Tibial artery (tissue), 4 donors: Measurements from ENCODE around the gene TSPAN9.
A peak's percentile ranks its signal among the peaks of the same experiment; 100 is the strongest.

ENCODE experiments used
- DNase-seq, 2 donors: peaks; one replicate each; pipeline ENCODE4 v3.0.0-alpha.2; 2019
- H3K27ac ChIP-seq, 2 donors: fragments of 200-600 bp; sonication (generic) in 1 of 2; 1 replicate in 1 of 2; 2 replicates in 1 of 2; pipeline ENCODE4 v1.5.1; 2018 to 2019; ENCODE audit warnings: mild to moderate bottlenecking in 1 of 2
- H3K27me3 ChIP-seq, 2 donors: fragments of 200-600 bp; sonication (generic) in 1 of 2; one replicate each; pipeline versions ENCODE4 v1.5.1 to v1.6.0; 2016 to 2019
- H3K36me3 ChIP-seq, 3 donors: fragments of 200-600 bp; sonication (generic) in 2 of 3; one replicate each; pipeline ENCODE4 v1.5.1; 2016 to 2019; ENCODE audit warnings: mild to moderate bottlenecking in 2 of 3
- H3K4me1 ChIP-seq, 4 donors: fragments of 200-600 bp; sonication (generic) in 2 of 4; 1 replicate in 3 of 4; 2 replicates in 1 of 4; pipeline ENCODE4 v1.5.1; 2016 to 2019
- H3K4me3 ChIP-seq, 2 donors: fragments of 200-600 bp; sonication (generic) in 1 of 2; 1 replicate in 1 of 2; 2 replicates in 1 of 2; pipeline ENCODE4 v1.5.1; 2018 to 2019; ENCODE audit warnings: mild to moderate bottlenecking in 2 of 2
- H3K9me3 ChIP-seq, 3 donors: fragments of 200-600 bp; sonication (generic) in 1 of 3; one replicate each; pipeline ENCODE4 v1.5.1; 2016 to 2019
- CTCF ChIP-seq, 2 experiments: fragments of 200-600 bp in 1 of 2; fragments of 450-650 bp in 1 of 2; IDR thresholded peaks; one replicate each; pipeline ENCODE4 v1.5.1; 2017 to 2019; ENCODE audit warnings: antibody characterized with exemption in 2 of 2, mild to moderate bottlenecking in 1 of 2, moderate library complexity in 1 of 2
- intact Hi-C: fragments of 100-400 bp; cut with DNase I; formaldehyde crosslinking; loops from one replicate; pipeline ENCODE4 v1.15.0; 2023; ENCODE audit warnings: low total_unique reads

The TSPAN9 gene

GRCh38 chr12:3090240-3091037 lies 13.3 kb downstream of the TSPAN9 start:
- H3K4me1 ChIP-seq, result peaks cover 0 to 24% (median 9%) of the 10 kb centered on the region in 4 donors
- no peak for TF ChIP-seq CTCF (IDR thresholded peaks at IDR 0.05)

GRCh38 chr12:3091038-3091319 lies 13.8 kb downstream of the TSPAN9 start:
- Histone ChIP-seq H3K27me3 (no peaks in the 10 kb centered on the region), H3K4me1 (peaks cover 0 to 24% (median 10%) of the 10 kb centered on the region in 4 donors), H3K9me3 (no peaks in the 10 kb centered on the region), H3K4me3 (no peak overlapping the region), H3K36me3 (no peaks in the 10 kb centered on the region), H3K27ac (peak overlapping the region in 1 of 2 donors; percentile 48)
- intact Hi-C loops, result no loop called here
- DNase-seq, result no peak
- TF ChIP-seq CTCF (IDR thresholded peaks at IDR 0.05), result no peak

More at GRCh38 chr12:3090240-3091037, 13.3 kb downstream of the TSPAN9 start:
- Histone ChIP-seq H3K27me3 (no peaks in the 10 kb centered on the region), H3K9me3 (no peaks in the 10 kb centered on the region), H3K27ac (no peak overlapping the region), H3K4me3 (no peak overlapping the region), H3K36me3 (no peaks in the 10 kb centered on the region)
- intact Hi-C loops, result no loop called here
- no peak for DNase-seq

GRCh38 chr12:3091382-3092241 lies 14.4 kb downstream of the TSPAN9 start:
- Histone ChIP-seq H3K4me3 (no peak overlapping the region), H3K27ac (peak overlapping the region in 1 of 2 donors; percentile 48), H3K9me3 (no peaks in the 10 kb centered on the region), H3K36me3 (no peaks in the 10 kb centered on the region), H3K4me1 (peaks cover 0 to 25% (median 15%) of the 10 kb centered on the region in 4 donors), H3K27me3 (no peaks in the 10 kb centered on the region)
- DNase-seq, result no peak
- no peak for TF ChIP-seq CTCF (IDR thresholded peaks at IDR 0.05)
- intact Hi-C loops, result no loop called here

- no peaks in the 10 kb centered on the region for H3K9me3 ChIP-seq
- no peaks in the 10 kb centered on the region for H3K27me3 ChIP-seq
- H3K4me1 ChIP-seq, result peaks cover 0 to 31% (median 21%) of the 10 kb centered on the region in 4 donors
- intact Hi-C loops, result no loop called here
- TF ChIP-seq CTCF (IDR thresholded peaks at IDR 0.05), result no peak
- H3K4me3 ChIP-seq, result no peak overlapping the region
- DNase-seq, result no peak
- no peaks in the 10 kb centered on the region for H3K36me3 ChIP-seq
- H3K27ac ChIP-seq, result no peak overlapping the region
These were observed 15.6 kb downstream of the TSPAN9 start for GRCh38 chr12:3092764-3093163.

GRCh38 chr12:3097186-3097804 lies 20.1 kb downstream of the TSPAN9 start:
- no peaks in the 10 kb centered on the region for H3K9me3 ChIP-seq
- peak overlapping the region; percentile 87 to 88 for H3K27ac ChIP-seq
- H3K4me3 ChIP-seq, result peak overlapping the region; percentile 39 to 49
- TF ChIP-seq CTCF (IDR thresholded peaks at IDR 0.05), result no peak
- peak; percentile 92 to 95 for DNase-seq
- peaks cover 0 to 49% (median 29%) of the 10 kb centered on the region in 4 donors for H3K4me1 ChIP-seq
- no peaks in the 10 kb centered on the region for H3K36me3 ChIP-seq
- H3K27me3 ChIP-seq, result no peaks in the 10 kb centered on the region
- intact Hi-C loops, result no loop called here
